ENCODE measurements around the gene MANBA.
"Not testable (repeated sequence)": the region's sequence is repeated elsewhere in the genome, so short reads cannot be mapped to it uniquely, and the experiment has no call there.

The MANBA gene

DNA sequence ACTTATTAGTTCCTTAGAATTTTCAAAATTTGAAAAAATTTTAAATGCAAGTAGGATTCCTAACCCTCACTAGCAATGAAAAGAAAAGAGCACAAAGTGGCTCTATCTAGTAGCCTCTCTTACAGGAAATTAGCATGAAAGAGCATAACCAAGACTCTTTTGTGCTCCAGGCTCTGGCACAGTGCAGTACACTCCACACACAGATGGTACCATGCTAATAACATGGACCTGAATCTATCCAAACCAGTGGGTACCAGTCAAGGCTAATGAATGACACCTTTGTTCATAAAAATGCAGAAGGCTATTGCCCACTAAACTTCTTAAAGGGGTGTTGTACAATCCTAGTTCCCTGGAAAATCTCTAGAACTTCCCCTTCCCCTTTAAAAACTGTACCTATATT is 119.0 kb downstream of the MANBA start:
- DNase-seq (ENCODE audit: insufficient read length, low spot score) (no peak), FAIRE-seq (no peak)
- TF ChIP-seq POLR2A (IDR thresholded peaks at IDR 0.05; ENCODE audit: low read depth, low read length), result no peak

DNA sequence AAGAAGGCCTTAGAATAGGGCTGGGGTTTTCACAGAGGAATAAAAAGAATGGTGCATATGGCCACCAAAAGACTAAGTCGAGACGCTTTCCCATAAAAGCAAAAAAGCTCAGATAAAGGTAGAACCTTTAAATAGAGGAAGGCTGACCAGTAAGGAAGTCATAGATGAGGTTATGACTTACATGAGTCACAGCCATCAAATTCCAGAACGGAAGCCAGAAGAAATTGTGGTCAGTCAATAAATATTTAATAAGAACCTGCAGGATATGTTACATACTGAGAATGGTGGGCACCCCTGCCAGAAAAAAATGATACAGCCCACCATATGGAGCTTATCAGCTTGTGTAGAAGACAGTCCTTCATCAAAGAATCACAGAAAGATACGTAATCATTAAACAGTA is 120.1 kb downstream of the MANBA start:
- DNase-seq (ENCODE audit: insufficient read length, low spot score) (no peak), FAIRE-seq (peak; percentile 15)
- TF ChIP-seq POLR2A (IDR thresholded peaks at IDR 0.05; ENCODE audit: low read depth, low read length), result no peak

DNA sequence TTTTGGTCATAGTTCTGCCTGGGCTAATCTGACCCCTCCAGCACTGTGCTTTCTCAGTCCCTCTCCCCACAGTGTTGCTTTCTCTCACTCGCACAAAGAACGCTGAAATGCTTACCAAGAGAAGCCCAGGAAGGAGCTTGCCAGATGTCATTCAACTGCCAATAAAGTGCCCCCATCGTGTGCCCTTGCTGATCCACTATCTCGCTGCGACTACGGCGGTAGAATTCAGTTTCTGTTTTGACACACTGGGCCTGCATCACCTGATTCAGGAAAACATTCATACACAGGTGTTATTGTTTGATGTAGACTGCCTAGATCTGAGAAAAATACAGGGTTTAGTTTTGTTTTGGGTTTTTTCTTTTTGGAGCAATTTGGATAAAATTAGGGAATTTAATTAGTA is 121.2 kb downstream of the MANBA start:
- no peak for FAIRE-seq
- no peak for TF ChIP-seq POLR2A (IDR thresholded peaks at IDR 0.05; ENCODE audit: low read depth, low read length)
- DNase-seq (ENCODE audit: insufficient read length, low spot score), result no peak

DNA sequence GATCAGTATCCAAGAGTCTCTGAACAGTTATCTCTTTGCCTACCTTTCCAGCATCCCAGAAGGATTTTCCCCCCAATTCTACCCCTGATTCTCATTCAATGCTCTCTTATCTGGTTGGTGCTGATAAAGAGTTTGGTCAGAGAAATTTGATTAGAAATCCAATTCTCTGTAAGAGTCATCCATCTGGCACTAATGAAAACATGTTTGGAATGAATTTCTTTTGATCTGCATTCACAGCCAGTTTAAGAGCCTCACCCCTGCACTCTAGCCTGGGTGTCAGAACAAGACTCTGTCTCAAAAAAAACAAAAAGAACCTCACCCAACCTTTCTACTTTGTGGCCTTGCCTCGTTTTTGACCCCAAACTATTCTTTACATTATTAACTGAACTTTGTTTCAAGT is 122.1 kb downstream of the MANBA start:
- TF ChIP-seq POLR2A (IDR thresholded peaks at IDR 0.05; ENCODE audit: low read depth, low read length), result no peak
- FAIRE-seq (no peak), DNase-seq (ENCODE audit: insufficient read length, low spot score) (no peak)

DNA sequence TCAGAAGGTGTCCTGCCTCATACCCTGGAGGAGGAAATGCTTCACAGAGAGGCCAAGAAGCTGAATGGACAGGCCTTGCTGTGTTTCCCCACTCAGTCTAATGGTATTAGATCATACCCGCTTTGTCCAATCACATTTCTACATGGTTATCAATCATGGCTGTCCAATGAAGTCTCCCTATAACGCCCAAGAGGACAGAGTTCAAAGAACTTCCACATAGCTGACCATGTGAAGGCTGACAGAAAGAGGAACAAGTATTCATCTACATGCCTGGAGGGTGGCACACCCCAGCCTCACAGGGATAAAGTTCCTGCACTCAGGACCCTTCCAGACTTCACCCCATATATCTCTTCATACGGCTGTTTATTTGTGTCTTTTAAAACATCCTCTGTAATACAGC is 123.4 kb downstream of the MANBA start:
- DNase-seq (ENCODE audit: insufficient read length, low spot score), result no peak
- TF ChIP-seq POLR2A (IDR thresholded peaks at IDR 0.05; ENCODE audit: low read depth, low read length), result no peak
- FAIRE-seq, result no peak

DNA sequence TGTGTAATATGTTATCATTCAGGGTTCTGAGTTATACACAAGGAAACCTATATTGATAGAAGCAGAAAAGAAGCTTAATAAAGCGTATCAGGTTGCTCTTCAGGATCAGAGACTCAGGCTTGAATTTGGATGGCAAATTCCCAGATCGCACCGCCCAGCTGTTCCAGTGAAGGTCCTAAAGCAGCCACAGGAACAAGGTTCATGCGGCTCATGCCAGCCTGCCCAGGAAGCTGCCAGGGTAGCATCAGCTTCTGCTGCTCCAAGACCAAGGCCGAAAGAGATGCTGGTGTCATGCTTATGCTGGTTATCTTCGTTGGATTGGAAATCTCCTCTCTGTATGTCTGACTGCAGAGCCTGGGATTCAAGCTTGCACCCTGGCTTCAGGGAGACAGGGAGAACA is 127.7 kb downstream of the MANBA start:
- no peak for TF ChIP-seq POLR2A (IDR thresholded peaks at IDR 0.05; ENCODE audit: low read depth, low read length)
- FAIRE-seq, result no peak
- DNase-seq (ENCODE audit: insufficient read length, low spot score), result no peak

DNA sequence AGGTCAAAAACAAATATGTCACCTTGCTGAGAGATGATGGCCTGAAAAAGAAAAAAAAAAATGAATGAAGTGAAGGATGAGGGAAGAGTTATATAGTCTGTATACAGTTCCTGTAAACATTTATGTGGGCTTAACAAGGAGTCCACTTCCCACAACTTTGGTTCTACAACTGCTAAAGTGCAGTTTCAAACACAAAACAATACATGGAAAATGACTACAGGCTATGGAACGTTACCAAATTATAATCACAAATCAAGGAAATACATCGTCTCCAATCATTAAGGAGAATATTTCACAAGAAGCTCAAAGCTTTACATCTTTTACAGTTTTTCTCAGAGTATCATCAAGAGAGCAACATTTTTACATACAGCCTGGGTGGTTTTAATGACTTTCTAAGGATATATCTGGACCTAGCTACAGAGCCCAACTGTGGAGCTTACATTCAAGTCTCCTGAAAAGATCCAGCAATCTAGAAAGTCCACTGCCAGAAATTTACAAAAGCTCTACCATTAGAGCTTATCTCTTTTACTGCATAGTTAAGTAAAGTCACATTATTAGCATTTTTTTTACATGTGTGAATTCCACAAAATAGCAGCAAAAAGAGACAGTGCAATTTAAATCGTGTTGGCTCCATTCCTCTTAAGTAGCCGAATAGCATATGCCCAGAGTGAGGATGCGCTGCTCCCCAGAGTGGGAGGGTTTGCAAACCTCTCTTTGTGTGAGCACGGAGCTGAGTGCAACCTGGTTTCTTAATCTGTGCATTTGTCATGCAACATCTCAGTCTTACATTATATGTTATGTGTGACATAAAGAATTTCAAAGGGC is 128.3 kb downstream of the MANBA start:
- no peak for TF ChIP-seq POLR2A (IDR thresholded peaks at IDR 0.05; ENCODE audit: low read depth, low read length)
- no peak for DNase-seq (ENCODE audit: insufficient read length, low spot score)

DNA sequence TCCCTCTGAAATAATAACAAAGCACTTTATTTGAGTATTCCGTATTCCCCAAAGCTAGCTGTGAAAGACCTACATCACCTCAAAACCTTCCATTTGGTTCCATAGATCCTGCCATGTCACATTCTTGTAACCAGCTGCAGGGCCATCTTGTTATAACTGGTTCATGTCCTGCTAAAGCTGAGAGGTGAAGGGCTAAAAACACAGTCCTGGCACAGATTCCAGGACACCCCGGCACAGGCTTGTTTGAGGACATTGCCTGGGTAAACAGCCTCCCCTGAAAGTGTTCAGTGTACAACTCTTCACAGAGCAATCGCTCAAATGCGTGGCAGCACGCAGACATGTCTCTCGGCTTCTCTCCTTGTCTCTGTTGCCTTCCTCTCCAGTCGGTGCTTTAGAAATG is 129.2 kb downstream of the MANBA start:
- no peak for TF ChIP-seq POLR2A (IDR thresholded peaks at IDR 0.05; ENCODE audit: low read depth, low read length)
- DNase-seq (ENCODE audit: insufficient read length, low spot score), result no peak
- FAIRE-seq, result no peak

More for the DNA sequence above, 128.3 kb downstream of the MANBA start:
- no peak for FAIRE-seq

DNA sequence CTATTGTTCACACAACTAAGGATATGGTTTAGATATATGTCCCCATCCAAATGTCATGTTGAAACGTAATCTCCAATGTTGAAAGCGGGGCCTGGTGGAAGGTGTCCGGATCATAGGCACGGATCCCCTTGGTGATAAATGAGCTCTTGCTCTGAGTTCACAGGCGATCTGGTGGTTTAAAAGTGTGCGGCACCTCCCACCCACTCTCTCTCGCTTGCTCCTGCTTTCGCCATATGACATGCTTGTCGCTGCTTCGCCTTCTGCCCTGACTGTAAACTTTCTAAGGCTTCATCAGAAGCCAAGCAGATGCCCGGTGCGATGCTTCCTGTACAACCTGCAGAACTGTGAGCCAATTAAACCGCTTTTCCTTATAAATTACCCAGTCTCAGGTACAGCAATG is 131.1 kb downstream of the MANBA start:
- TF ChIP-seq POLR2A (IDR thresholded peaks at IDR 0.05; ENCODE audit: low read depth, low read length), result no peak
- DNase-seq (ENCODE audit: insufficient read length, low spot score) (no peak), FAIRE-seq (no peak)

DNA sequence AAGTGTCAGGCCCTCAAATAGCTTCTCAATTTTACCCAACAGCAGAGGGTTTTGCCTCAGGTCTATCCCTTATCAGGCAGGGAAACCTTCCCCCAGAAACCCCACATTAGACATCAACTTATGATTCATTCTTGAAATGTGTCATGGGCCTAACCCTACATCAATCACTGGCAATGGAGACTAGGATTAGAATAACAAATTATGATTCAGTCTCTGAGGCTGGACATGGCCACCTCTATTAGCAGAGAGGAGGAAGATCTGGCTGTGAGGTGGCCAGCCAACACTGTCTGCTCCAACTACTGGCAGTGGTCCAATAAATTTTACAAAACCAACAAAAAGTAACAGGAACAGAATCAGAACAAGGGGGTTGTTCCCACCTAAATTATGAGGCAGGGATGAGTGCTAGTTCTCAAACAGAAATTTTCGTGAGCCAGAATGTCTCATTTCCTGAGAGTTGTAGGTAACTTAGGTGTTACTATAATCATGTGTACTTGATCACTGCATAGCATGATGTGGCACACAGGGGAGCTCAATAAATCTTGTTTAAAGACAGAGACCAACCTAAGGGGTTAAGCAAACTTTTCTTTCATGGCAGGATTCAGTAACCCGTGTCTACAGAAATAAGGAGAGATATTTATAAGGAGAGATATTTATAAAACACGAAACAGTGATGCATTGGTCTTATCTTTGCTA is 132.8 kb downstream of the MANBA start:
- peak; percentile 76 for FAIRE-seq
- peak; percentile 35 for DNase-seq (ENCODE audit: insufficient read length, low spot score)
- TF ChIP-seq POLR2A (IDR thresholded peaks at IDR 0.05; ENCODE audit: low read depth, low read length), result no peak

DNA sequence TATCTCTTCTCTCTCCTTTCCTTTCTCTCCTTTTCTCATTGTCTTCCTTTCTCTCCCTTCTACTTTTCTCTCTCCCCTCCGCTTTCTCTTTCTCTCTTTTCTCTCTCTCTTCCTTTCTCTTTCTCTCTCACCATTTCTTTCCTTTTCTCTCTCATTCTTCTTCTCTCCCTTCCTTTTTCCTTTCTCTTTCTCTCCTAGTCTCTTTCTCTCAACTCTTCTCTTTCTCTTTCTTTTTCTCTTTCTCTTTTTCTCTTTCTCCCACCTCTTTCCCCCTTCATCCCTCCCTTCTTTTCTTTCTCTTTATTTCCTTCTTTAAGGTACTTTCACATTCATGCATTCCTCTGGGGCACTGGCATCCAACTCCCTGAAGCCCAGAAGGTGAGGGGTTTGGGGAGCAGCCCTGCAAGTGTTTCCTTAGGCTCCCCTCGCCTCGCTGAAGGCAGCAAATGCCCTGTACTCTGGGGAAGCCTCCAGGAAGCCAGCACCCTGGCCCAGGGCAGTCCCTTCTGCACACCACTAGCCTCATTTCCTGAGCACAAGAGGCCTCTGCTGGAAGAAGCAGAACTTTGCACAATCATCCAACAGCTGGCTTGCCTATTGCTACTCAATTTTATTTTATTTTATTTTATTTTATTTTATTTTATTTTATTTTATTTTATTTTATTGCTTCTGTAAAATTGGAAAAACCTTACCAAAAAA is 135.4 kb downstream of the MANBA start:
- FAIRE-seq, result no peak

DNA sequence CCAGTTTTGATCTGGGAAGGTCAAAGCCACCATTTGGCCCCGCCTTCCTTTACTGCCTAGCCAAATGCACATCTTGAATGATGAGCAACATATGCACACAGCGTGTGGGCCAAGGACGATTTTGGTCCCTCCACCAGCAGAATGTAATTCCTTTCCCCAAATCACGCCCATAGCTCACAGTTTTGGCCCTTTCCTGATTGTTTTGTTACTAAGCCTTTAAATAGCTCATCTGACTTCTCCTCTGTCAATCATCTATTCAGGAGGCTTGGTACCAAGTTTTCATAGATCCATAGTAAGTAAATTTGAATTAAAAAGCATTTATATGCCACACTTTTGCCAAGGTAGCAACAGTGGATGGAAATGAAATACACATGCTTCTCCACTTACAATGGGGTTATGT is 136.3 kb downstream of the MANBA start:
- DNase-seq (ENCODE audit: insufficient read length, low spot score) (no peak), FAIRE-seq (no peak)
- TF ChIP-seq POLR2A (IDR thresholded peaks at IDR 0.05; ENCODE audit: low read depth, low read length), result no peak

More for the DNA sequence above, 135.4 kb downstream of the MANBA start:
- no peak for TF ChIP-seq POLR2A (IDR thresholded peaks at IDR 0.05; ENCODE audit: low read depth, low read length)
- DNase-seq (ENCODE audit: insufficient read length, low spot score), result no peak

DNA sequence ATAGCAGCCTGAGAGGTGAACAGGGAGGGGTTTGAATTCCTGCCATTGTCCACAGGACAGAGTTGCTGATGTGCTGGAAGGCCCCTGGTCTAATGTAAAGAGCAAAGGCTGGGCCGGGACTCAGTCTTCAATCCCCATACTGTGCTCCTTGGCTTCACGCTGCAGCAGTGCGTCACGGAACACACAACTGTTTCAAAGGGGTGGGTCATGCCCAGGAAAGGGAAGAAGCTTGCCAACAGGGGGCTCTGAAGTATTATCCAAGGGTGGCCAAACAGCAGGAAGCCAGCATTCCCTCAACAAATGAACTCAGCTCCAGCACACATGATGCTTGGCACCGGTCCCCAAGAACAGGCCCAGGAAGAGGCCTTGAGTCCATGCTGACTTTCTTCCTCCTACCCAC is 137.1 kb downstream of the MANBA start:
- DNase-seq (ENCODE audit: insufficient read length, low spot score) (no peak), FAIRE-seq (no peak)
- no peak for TF ChIP-seq POLR2A (IDR thresholded peaks at IDR 0.05; ENCODE audit: low read depth, low read length)

DNA sequence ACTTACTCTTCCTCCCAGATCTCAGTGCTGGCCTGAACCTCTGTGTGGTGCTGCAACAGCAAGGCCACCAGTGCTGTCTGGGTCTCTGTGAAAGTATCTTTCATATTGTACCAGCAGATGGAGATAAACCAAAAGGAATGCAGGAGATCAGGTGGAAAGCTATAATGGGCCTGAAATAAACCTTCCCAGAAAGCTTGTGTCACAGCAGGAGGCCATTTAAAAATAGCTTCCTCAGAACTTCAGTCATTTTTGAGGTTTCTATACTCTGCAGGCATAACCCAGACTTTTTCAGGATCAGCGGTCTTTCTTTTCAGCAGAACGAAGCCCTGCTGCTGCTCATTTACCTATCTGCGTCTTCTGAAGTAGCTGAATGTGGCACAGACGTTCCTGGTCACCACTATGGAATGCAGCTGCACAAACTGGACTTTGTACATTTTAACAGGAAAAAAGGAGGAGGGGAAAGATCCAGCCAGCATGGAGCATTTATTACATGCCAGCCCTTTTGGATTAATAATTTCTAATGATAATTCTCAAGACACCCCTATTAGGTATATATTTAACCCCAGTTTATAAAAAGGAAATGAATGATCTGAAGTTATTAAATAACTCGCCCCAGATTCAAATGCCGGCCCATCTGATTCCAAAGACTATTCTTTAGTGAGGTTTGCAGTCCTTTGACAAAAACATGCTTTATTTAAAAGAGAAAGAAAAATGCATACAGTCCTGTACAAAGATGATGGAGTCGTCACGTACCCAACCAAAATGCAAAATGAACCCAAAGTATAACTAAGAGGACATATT is 139.9 kb downstream of the MANBA start:
- TF ChIP-seq POLR2A (IDR thresholded peaks at IDR 0.05; ENCODE audit: low read depth, low read length), result no peak
- DNase-seq (ENCODE audit: insufficient read length, low spot score), result peak; percentile 45
- no peak for FAIRE-seq

DNA sequence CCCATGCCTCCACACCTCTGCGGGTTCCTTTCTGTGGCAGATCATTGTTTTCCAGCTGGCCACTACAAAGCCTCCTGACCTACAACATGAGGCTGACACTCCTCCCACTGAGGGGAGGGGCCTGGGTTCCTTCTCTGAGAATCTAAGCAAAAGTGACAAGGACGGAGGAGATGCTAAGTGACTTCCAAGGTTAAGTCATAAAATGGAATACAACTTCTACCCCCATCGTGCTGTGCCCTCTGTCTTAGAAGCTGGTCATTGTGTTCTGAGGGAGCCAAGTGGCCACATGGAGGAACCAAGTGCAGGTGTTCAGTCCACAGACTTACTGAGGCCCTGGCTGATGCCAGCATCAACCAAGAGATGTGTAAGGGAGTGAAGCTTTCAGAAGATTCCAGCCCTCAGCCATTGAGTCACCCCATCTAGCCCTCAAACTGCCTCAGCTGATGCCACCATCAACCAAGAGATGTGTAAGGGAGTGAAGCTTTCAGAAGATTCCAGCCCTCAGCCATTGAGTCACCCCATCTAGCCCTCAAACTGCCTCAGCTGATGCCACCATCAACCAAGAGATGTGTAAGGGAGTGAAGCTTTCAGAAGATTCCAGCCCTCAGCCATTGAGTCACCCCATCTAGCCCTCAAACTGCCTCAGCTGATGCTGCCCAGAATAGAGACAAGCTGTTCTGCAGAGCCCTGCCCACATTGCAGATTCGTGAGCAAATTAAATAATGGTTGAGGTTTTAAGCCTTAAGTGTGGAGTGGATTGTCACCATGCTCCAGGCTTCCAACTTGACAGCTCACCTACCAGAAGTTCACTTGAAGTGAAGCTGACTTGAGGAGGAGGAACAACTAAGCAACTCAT is 140.8 kb downstream of the MANBA start:
- not testable (repeated sequence) for DNase-seq (ENCODE audit: insufficient read length, low spot score); FAIRE-seq

DNA sequence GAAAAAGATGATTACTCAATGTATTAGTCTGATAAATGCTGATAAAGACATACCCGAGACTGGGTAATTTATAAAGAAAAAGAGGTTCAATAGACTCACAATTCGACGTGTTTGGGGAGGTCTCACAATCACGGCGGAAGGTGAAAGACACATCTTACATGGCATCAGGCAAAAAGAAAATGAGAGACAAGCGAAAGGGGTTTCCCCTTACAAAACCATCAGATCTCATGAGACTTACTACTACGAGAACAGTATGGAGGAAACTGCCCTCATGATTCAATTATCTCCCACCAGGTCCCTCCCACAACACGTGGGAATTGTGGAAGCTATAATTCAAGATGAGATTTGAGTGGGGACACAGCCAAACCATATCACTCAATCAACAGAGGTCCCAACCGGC is 141.7 kb downstream of the MANBA start:
- DNase-seq (ENCODE audit: insufficient read length, low spot score); FAIRE-seq: not testable (repeated sequence)

Data from H54 (cell line).